Endodermal cell (in vitro differentiated cells): ENCODE measurements around the gene ZDHHC24. TPM values are rescaled to one million over a fixed set of nuclear protein-coding genes. Genes with fewer than 3 reads are reported as not detected.

Experiments used
- DNase-seq: peaks from one replicate; pipeline ENCODE4 v3.0.0-alpha.2; 2017
- H3K27ac ChIP-seq: 2 replicates; pipeline ENCODE4 v1.5.1; 2013; ENCODE audit warnings: mild to moderate bottlenecking, low read depth, low read length, moderate library complexity
- H3K27me3 ChIP-seq: 2 replicates; pipeline ENCODE4 v1.6.1; 2013; ENCODE audit warnings: mild to moderate bottlenecking, low read length, moderate library complexity; ENCODE audit not compliant: insufficient read depth, control insufficient read depth, poor library complexity, severe bottlenecking
- H3K36me3 ChIP-seq: 2 replicates; pipeline ENCODE4 v1.7.0; 2013; ENCODE audit warnings: mild to moderate bottlenecking, low read length, moderate library complexity; ENCODE audit not compliant: control insufficient read depth, insufficient read depth
- H3K4me1 ChIP-seq: one replicate; pipeline ENCODE4 v1.7.0; 2013; ENCODE audit warnings: low read length; ENCODE audit not compliant: control insufficient read depth, insufficient read depth
- H3K4me3 ChIP-seq: 2 replicates; pipeline ENCODE4 v1.5.1; 2013; ENCODE audit warnings: mild to moderate bottlenecking, low read length, moderate library complexity
- H3K9ac ChIP-seq: 2 replicates; pipeline ENCODE4 v1.6.1; 2013; ENCODE audit warnings: mild to moderate bottlenecking, low read length, moderate library complexity; ENCODE audit not compliant: poor library complexity, severe bottlenecking; ENCODE audit errors: extremely low read depth
- H3K9me3 ChIP-seq: 2 replicates; pipeline ENCODE4 v1.6.1; 2013; ENCODE audit warnings: mild to moderate bottlenecking, low read length, moderate library complexity; ENCODE audit not compliant: control insufficient read depth
- H3K27ac Mint-ChIP-seq: 2 replicates; pipeline ENCODE4 v1.8.0; 2020; ENCODE audit warnings: mixed read lengths
- H3K27me3 Mint-ChIP-seq: 2 replicates; pipeline ENCODE4 v1.8.0; 2021; ENCODE audit warnings: mild to moderate bottlenecking, mixed read lengths; ENCODE audit not compliant: insufficient read depth
- H3K36me3 Mint-ChIP-seq: 2 replicates; pipeline ENCODE4 v1.8.0; 2020; ENCODE audit warnings: low read depth, mixed read lengths
- H3K4me1 Mint-ChIP-seq: 2 replicates; pipeline ENCODE4 v1.8.0; 2020; ENCODE audit warnings: mixed read lengths
- H3K4me3 Mint-ChIP-seq: 2 replicates; pipeline ENCODE4 v1.8.0; 2020; ENCODE audit warnings: mild to moderate bottlenecking, moderate library complexity, mixed read lengths
- H3K9me3 Mint-ChIP-seq: 2 replicates; pipeline ENCODE4 v1.8.0; 2020; ENCODE audit warnings: mild to moderate bottlenecking, mixed read lengths
- CTCF ChIP-seq: fragments of 200-600 bp; sonication (generic); conservative IDR thresholded peaks from 2 replicates; pipeline ENCODE4 v1.5.0; 2021; ENCODE audit warnings: antibody characterized with exemption, mild to moderate bottlenecking
- WGBS, 2 experiments: methylation state at CpG; one replicate each; pipeline versions ENCODE4 v1.1.5 to v1.1.7; 2013; ENCODE audit warnings: missing lambda C conversion rate in 2 of 2, mixed read lengths in 1 of 2; ENCODE audit not compliant: insufficient coverage in 1 of 2, insufficient read length in 1 of 2; 5-methylcytosine and 5-hydroxymethylcytosine counted together
- total RNA-seq, 2 donors: library from RNA; stranded (reverse); fragmentation: NEBNext Ultra II Directional in 1 of 2; extraction: Animal tissue kit (Norgen Biotek cat#: 25700) in 1 of 2; gene quantifications; 2 replicates in 1 of 2; 3 replicates in 1 of 2; pipeline ENCODE4 v1.2.1, GENCODE V29; 2021

Gene ZDHHC24
- total RNA-seq, 2 donors from 2014 or later = 10.6 to 11.7 TPM

DNA sequence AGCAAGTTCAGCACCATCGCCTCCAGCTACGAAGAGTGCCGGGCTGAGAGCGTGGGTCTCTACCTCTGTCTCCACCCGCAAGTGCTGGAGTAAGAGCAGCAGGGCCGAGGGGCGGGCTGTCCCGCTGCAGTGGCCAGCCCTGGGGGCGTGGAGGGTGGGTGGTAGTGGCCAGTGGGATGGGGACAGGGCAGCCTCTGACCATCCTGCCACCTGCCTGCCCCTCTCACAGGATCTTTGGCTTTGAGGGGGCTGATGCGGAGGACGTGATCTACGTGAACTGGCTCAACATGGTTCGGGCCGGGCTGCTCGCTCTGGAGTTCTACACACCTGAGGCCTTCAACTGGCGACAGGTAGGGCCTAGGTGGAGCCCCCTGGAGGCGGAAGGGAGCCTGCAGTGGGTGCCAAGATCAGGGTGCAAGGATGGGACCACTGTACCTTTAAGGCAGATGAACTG lies 50.4 kb downstream of the ZDHHC24 start:
- no peaks in the 10 kb centered on the region for H3K9me3 ChIP-seq
- Mint-ChIP-seq H3K4me3 (no peak overlapping the region), H3K27me3 (no peaks in the 10 kb centered on the region), H3K36me3 (peaks cover 57% of the 10 kb centered on the region), H3K27ac (no peak overlapping the region), H3K9me3 (no peaks in the 10 kb centered on the region), H3K4me1 (peaks cover 3% of the 10 kb centered on the region)
- H3K27ac ChIP-seq = no peak overlapping the region
- no peak overlapping the region for H3K4me3 ChIP-seq
- no peaks in the 10 kb centered on the region for H3K4me1 ChIP-seq
- no peak overlapping the region for H3K9ac ChIP-seq
- peaks cover 65% of the 10 kb centered on the region for H3K36me3 ChIP-seq
- peak; percentile 87 for DNase-seq
- no peaks in the 10 kb centered on the region for H3K27me3 ChIP-seq
- 88 to 97% methylated on average over 6 to 17 of the region's 17 CpGs for WGBS, 2 experiments
- peak; percentile 73 for TF ChIP-seq CTCF

DNA sequence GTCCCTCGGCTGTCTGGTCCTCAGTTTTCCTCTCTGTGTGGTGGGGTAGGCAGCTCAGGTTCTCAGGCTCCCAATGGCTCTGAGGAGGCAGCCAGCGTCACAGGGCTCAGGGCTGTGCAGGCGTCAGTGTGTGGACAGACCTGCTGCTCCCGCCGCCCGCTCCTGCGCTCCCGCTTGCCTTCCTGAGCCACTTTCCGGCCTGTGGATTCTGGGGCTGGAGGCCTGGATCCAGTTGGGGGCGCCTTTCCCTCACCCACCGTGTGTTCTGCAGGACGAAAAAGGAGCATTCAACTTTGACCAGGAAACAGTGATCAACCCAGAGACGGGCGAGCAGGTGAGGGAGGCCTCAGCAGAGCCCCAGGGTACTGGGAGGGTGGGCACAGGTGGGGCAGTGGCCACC lies 50.9 kb downstream of the ZDHHC24 start:
- no peaks in the 10 kb centered on the region for H3K9me3 Mint-ChIP-seq
- H3K4me1 Mint-ChIP-seq = peaks cover 3% of the 10 kb centered on the region
- no peak for TF ChIP-seq CTCF
- H3K36me3 Mint-ChIP-seq = peaks cover 55% of the 10 kb centered on the region
- Histone ChIP-seq H3K27ac (no peak overlapping the region), H3K4me3 (no peak overlapping the region), H3K9me3 (no peaks in the 10 kb centered on the region), H3K9ac (no peak overlapping the region), H3K4me1 (no peaks in the 10 kb centered on the region), H3K36me3 (peaks cover 62% of the 10 kb centered on the region), H3K27me3 (no peaks in the 10 kb centered on the region)
- H3K27me3 Mint-ChIP-seq = no peaks in the 10 kb centered on the region
- H3K27ac Mint-ChIP-seq = no peak overlapping the region
- 86 to 92% methylated on average over 11 to 14 of the region's 14 CpGs for WGBS, 2 experiments
- peak; percentile 74 for DNase-seq
- H3K4me3 Mint-ChIP-seq = no peak overlapping the region

DNA sequence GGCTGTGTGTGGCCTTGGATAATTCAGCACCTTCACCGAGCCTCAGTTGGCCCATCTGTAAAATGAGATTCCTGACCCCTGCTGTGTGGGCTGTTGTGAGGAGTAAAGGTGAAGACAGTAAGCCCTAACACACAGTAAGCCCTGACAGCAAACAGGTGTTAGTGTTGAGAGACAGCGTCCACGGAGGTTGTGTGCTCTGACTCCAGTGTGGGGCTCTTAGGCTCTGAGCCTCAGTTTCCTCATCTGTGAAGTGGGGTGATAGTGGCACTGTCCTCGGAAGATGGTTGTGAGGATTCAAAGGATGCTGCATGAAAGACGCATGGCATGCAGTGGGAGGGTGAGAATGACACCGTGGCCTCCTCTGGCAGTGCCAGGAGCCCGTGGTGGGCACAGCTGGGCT lies 51.4 kb downstream of the ZDHHC24 start:
- Mint-ChIP-seq H3K9me3 (no peaks in the 10 kb centered on the region), H3K36me3 (peaks cover 57% of the 10 kb centered on the region), H3K4me1 (peaks cover 3% of the 10 kb centered on the region), H3K4me3 (no peak overlapping the region), H3K27ac (no peak overlapping the region), H3K27me3 (no peaks in the 10 kb centered on the region)
- no peak overlapping the region for H3K27ac ChIP-seq
- no peak for TF ChIP-seq CTCF
- H3K4me3 ChIP-seq = no peak overlapping the region
- DNase-seq = no peak
- no peaks in the 10 kb centered on the region for H3K9me3 ChIP-seq
- H3K36me3 ChIP-seq = peaks cover 58% of the 10 kb centered on the region
- H3K4me1 ChIP-seq = no peaks in the 10 kb centered on the region
- H3K27me3 ChIP-seq = no peaks in the 10 kb centered on the region
- WGBS, 2 experiments = 94 to 96% methylated on average over 6 to 7 of the region's 7 CpGs
- no peak overlapping the region for H3K9ac ChIP-seq
